ENCODE results near the gene DPH7. TPM values are rescaled to one million over a fixed set of nuclear protein-coding genes. Genes with fewer than 3 reads are reported as not detected.
A peak's percentile ranks its signal among the peaks of the same experiment; 100 is the strongest.
"Not testable (repeated sequence)": the region's sequence is repeated elsewhere in the genome, so short reads cannot be mapped to it uniquely, and the experiment has no call there.

DPH7 gene
- total and polyA plus RNA-seq, 4 donors: 9.9 to 94.0 (median 30.2) TPM

GRCh38 chr9:137564817-137565411 lies 13.8 kb downstream of the DPH7 start:
- no peaks in the 10 kb centered on the region for H3K9me3 ChIP-seq (ENCODE audit: control insufficient read depth, low read length)
- no peaks in the 10 kb centered on the region for H3K27me3 ChIP-seq (ENCODE audit: control insufficient read depth in 1 of 2, insufficient read depth in 2 of 2, low read length in 1 of 2)
- no peak overlapping the region for H3K27ac ChIP-seq (ENCODE audit: low read depth in 1 of 2, low read length in 2 of 2)
- intact Hi-C loops (cut with DNase I): no loop called here
- DNase-seq (no peak), ATAC-seq (ENCODE audit: low FRiP score) (no peak)
- peaks cover 0 to 10% of the 10 kb centered on the region in 2 donors for H3K36me3 ChIP-seq (ENCODE audit: control insufficient read depth in 1 of 2, insufficient read depth in 2 of 2, low read length in 1 of 2)
- WGBS, 2 donors: 90 to 92% methylated on average over 17 to 18 of the region's 18 CpGs
- H3K4me3 ChIP-seq (ENCODE audit: low read length in 2 of 2): no peak overlapping the region
- H3K4me1 ChIP-seq (ENCODE audit: control insufficient read depth in 1 of 2, insufficient read depth in 2 of 2, low read length in 2 of 2): no peaks in the 10 kb centered on the region

GRCh38 chr9:137564134-137564533 lies 14.6 kb downstream of the DPH7 start:
- Histone ChIP-seq H3K27ac (ENCODE audit: low read depth in 1 of 2, low read length in 2 of 2) (no peak overlapping the region), H3K9me3 (ENCODE audit: control insufficient read depth, low read length) (no peaks in the 10 kb centered on the region), H3K27me3 (ENCODE audit: control insufficient read depth in 1 of 2, insufficient read depth in 2 of 2, low read length in 1 of 2) (no peaks in the 10 kb centered on the region), H3K4me3 (ENCODE audit: low read length in 2 of 2) (no peak overlapping the region), H3K4me1 (ENCODE audit: control insufficient read depth in 1 of 2, insufficient read depth in 2 of 2, low read length in 2 of 2) (no peaks in the 10 kb centered on the region), H3K36me3 (ENCODE audit: control insufficient read depth in 1 of 2, insufficient read depth in 2 of 2, low read length in 1 of 2) (peaks cover 0 to 10% of the 10 kb centered on the region in 2 donors)
- DNase-seq: no peak
- ATAC-seq (ENCODE audit: low FRiP score): no peak
- WGBS, 2 donors: 91% methylated on average over 10 of the region's 10 CpGs
- intact Hi-C loops (cut with DNase I): no loop called here

- no peaks in the 10 kb centered on the region for H3K9me3 ChIP-seq (ENCODE audit: control insufficient read depth, low read length)
- intact Hi-C loops (cut with DNase I): loop anchor here in 1 of 2 donors (10.0 kb wide), 1 partner anchor 47 kb away; the partner anchor contains the start of gene ARRDC1
- no peak overlapping the region for H3K27ac ChIP-seq (ENCODE audit: low read depth in 1 of 2, low read length in 2 of 2)
- ATAC-seq (ENCODE audit: low FRiP score): no peak
- H3K4me3 ChIP-seq (ENCODE audit: low read length in 2 of 2): no peak overlapping the region
- peaks cover 0 to 10% of the 10 kb centered on the region in 2 donors for H3K36me3 ChIP-seq (ENCODE audit: control insufficient read depth in 1 of 2, insufficient read depth in 2 of 2, low read length in 1 of 2)
- DNase-seq: no peak
- WGBS, 2 donors: 95 to 96% methylated on average over 4 of the region's 4 CpGs
- H3K4me1 ChIP-seq (ENCODE audit: control insufficient read depth in 1 of 2, insufficient read depth in 2 of 2, low read length in 2 of 2): no peaks in the 10 kb centered on the region
- no peaks in the 10 kb centered on the region for H3K27me3 ChIP-seq (ENCODE audit: control insufficient read depth in 1 of 2, insufficient read depth in 2 of 2, low read length in 1 of 2)
These were observed 20.6 kb downstream of the DPH7 start for GRCh38 chr9:137558127-137558526.

- H3K27me3 ChIP-seq (ENCODE audit: control insufficient read depth in 1 of 2, insufficient read depth in 2 of 2, low read length in 1 of 2): no peaks in the 10 kb centered on the region
- H3K4me3 ChIP-seq (ENCODE audit: low read length in 2 of 2): no peak overlapping the region
- no peaks in the 10 kb centered on the region for H3K9me3 ChIP-seq (ENCODE audit: control insufficient read depth, low read length)
- intact Hi-C loops (cut with DNase I): loop anchor here in 1 of 2 donors (10.0 kb wide), 1 partner anchor 49 kb away; the partner anchor contains the start of gene ARRDC1
- no peak overlapping the region for H3K27ac ChIP-seq (ENCODE audit: low read depth in 1 of 2, low read length in 2 of 2)
- H3K36me3 ChIP-seq (ENCODE audit: control insufficient read depth in 1 of 2, insufficient read depth in 2 of 2, low read length in 1 of 2): peaks cover 0 to 8% of the 10 kb centered on the region in 2 donors
- DNase-seq (no peak), ATAC-seq (ENCODE audit: low FRiP score) (no peak)
- H3K4me1 ChIP-seq (ENCODE audit: control insufficient read depth in 1 of 2, insufficient read depth in 2 of 2, low read length in 2 of 2): no peaks in the 10 kb centered on the region
- WGBS, 2 donors: 83 to 85% methylated on average over 24 of the region's 24 CpGs
These were observed 22.5 kb downstream of the DPH7 start for GRCh38 chr9:137556069-137556838.

- no peak for ATAC-seq (ENCODE audit: low FRiP score)
- Histone ChIP-seq H3K27ac (ENCODE audit: low read depth in 1 of 2, low read length in 2 of 2) (no peak overlapping the region), H3K9me3 (ENCODE audit: control insufficient read depth, low read length) (no peaks in the 10 kb centered on the region)
These were observed 23.5 kb downstream of the DPH7 start for GRCh38 chr9:137555179-137555578.

GRCh38 chr9:137554349-137554748 lies 24.4 kb downstream of the DPH7 start:
- WGBS, 2 donors: 73 to 87% methylated on average over 1 of the region's 1 CpG
- intact Hi-C loops (cut with DNase I): loop anchor here in 1 of 2 donors (10.0 kb wide), 1 partner anchor 50 kb away; the partner anchor contains the start of gene ARRDC1
- Histone ChIP-seq H3K27ac (ENCODE audit: low read depth in 1 of 2, low read length in 2 of 2) (no peak overlapping the region), H3K36me3 (ENCODE audit: control insufficient read depth in 1 of 2, insufficient read depth in 2 of 2, low read length in 1 of 2) (peaks cover 0 to 8% of the 10 kb centered on the region in 2 donors), H3K27me3 (ENCODE audit: control insufficient read depth in 1 of 2, insufficient read depth in 2 of 2, low read length in 1 of 2) (no peaks in the 10 kb centered on the region), H3K4me3 (ENCODE audit: low read length in 2 of 2) (no peak overlapping the region), H3K4me1 (ENCODE audit: control insufficient read depth in 1 of 2, insufficient read depth in 2 of 2, low read length in 2 of 2) (no peaks in the 10 kb centered on the region), H3K9me3 (ENCODE audit: control insufficient read depth, low read length) (no peaks in the 10 kb centered on the region)
- ATAC-seq (ENCODE audit: low FRiP score) (no peak), DNase-seq (no peak)

More at GRCh38 chr9:137555179-137555578, 23.5 kb downstream of the DPH7 start:
- intact Hi-C loops (cut with DNase I): loop anchor here in 1 of 2 donors (10.0 kb wide), 1 partner anchor 50 kb away; the partner anchor contains the start of gene ARRDC1
- H3K4me3 ChIP-seq (ENCODE audit: low read length in 2 of 2): no peak overlapping the region
- no peaks in the 10 kb centered on the region for H3K27me3 ChIP-seq (ENCODE audit: control insufficient read depth in 1 of 2, insufficient read depth in 2 of 2, low read length in 1 of 2)
- DNase-seq: no peak
- WGBS, 2 donors: 87 to 91% methylated on average over 10 of the region's 10 CpGs
- peaks cover 0 to 8% of the 10 kb centered on the region in 2 donors for H3K36me3 ChIP-seq (ENCODE audit: control insufficient read depth in 1 of 2, insufficient read depth in 2 of 2, low read length in 1 of 2)
- H3K4me1 ChIP-seq (ENCODE audit: control insufficient read depth in 1 of 2, insufficient read depth in 2 of 2, low read length in 2 of 2): no peaks in the 10 kb centered on the region

GRCh38 chr9:137553654-137554053 lies 25.1 kb downstream of the DPH7 start:
- not testable (repeated sequence) for H3K27me3 ChIP-seq (ENCODE audit: control insufficient read depth in 1 of 2, insufficient read depth in 2 of 2, low read length in 1 of 2); H3K4me3 ChIP-seq (ENCODE audit: low read length in 2 of 2); H3K36me3 ChIP-seq (ENCODE audit: control insufficient read depth in 1 of 2, insufficient read depth in 2 of 2, low read length in 1 of 2); H3K4me1 ChIP-seq (ENCODE audit: control insufficient read depth in 1 of 2, insufficient read depth in 2 of 2, low read length in 2 of 2); ATAC-seq (ENCODE audit: low FRiP score); H3K9me3 ChIP-seq (ENCODE audit: control insufficient read depth, low read length); H3K27ac ChIP-seq (ENCODE audit: low read depth in 1 of 2, low read length in 2 of 2); DNase-seq
- 85 to 87% methylated on average over 10 of the region's 10 CpGs for WGBS, 2 donors
- intact Hi-C loops (cut with DNase I): loop anchor here in 1 of 2 donors (10.0 kb wide), 1 partner anchor 51 kb away; the partner anchor contains the start of gene ARRDC1

GRCh38 chr9:137552022-137552768 lies 26.5 kb downstream of the DPH7 start:
- Histone ChIP-seq H3K27ac (ENCODE audit: low read depth in 1 of 2, low read length in 2 of 2) (peak overlapping the region; percentile 6 to 35), H3K9me3 (ENCODE audit: control insufficient read depth, low read length) (no peaks in the 10 kb centered on the region), H3K36me3 (ENCODE audit: control insufficient read depth in 1 of 2, insufficient read depth in 2 of 2, low read length in 1 of 2) (peaks cover 0 to 8% of the 10 kb centered on the region in 2 donors), H3K4me1 (ENCODE audit: control insufficient read depth in 1 of 2, insufficient read depth in 2 of 2, low read length in 2 of 2) (no peaks in the 10 kb centered on the region), H3K4me3 (ENCODE audit: low read length in 2 of 2) (peak overlapping the region; percentile 59 to 76), H3K27me3 (ENCODE audit: control insufficient read depth in 1 of 2, insufficient read depth in 2 of 2, low read length in 1 of 2) (no peaks in the 10 kb centered on the region)
- intact Hi-C loops (cut with DNase I): loop anchor here in 1 of 2 donors (10.0 kb wide), 1 partner anchor 53 kb away; the partner anchor contains the start of gene ARRDC1
- 9 to 13% methylated on average over 36 to 58 of the region's 58 CpGs for WGBS, 2 donors
- ATAC-seq (ENCODE audit: low FRiP score) (peak; percentile 36), DNase-seq (no peak)

Measured in aorta (tissue), 5 donors.